GM18520 (cell line): Measurements from ENCODE around the gene ANLN.

ENCODE experiments used
- ATAC-seq: cut with Tn5 transposase; IDR thresholded peaks from one replicate; pipeline ENCODE4 v1.9.1; 2021; ENCODE audit not compliant: unreplicated experiment

ANLN gene

DNA sequence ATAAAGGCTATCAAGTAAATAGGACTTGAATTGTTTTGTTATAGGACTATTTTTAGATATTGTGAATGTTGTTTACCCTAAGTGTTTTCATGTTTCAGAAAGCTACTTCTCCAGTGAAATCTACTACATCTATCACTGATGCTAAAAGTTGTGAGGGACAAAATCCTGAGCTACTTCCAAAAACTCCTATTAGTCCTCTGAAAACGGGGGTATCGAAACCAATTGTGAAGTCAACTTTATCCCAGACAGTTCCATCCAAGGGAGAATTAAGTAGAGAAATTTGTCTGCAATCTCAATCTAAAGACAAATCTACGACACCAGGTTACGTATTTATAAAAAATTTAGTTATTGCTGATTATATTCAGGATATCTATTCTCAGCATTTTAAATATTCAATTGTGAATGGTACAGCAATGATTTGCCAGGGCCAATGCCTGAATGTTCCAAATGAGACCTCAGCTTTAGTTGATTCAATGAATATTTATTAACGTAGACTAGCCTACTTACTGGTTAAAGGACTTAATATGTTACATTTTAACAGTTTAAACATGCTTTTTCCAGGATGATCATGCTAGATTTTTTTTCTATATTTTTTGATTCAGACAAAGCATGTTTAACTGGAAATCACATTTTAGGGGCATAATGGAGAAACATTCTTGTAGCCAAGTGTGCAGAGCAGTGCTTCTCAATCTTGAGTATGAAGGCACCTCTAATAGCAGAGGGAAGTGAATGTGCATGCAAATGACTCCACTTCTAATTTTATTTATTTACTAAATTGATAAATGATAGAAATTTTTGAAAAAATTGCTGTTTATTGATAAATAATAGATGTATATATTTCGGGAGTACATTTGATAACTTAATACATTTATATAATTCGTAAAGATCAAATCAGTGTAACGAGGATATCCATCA lies 18.2 kb downstream of the ANLN start:
- ATAC-seq, result no peak

DNA sequence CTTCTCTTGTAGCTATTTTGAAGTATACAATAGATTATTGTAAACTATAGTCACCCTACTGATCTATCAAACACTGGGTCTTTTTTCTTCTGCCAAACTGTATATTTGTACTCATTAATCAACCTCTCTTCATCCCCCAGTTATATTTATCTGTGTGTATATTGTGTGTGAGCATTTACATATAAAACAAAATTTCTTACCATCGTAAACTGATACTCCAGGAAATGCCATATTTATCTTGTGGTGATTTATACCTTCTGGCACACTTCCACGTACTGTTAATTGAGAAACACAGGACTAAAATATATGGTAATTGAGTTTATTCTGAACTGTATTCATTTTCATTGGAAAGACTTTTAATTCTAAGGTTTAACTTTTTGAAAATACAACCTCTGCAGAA lies 18.9 kb downstream of the ANLN start:
- no peak for ATAC-seq

DNA sequence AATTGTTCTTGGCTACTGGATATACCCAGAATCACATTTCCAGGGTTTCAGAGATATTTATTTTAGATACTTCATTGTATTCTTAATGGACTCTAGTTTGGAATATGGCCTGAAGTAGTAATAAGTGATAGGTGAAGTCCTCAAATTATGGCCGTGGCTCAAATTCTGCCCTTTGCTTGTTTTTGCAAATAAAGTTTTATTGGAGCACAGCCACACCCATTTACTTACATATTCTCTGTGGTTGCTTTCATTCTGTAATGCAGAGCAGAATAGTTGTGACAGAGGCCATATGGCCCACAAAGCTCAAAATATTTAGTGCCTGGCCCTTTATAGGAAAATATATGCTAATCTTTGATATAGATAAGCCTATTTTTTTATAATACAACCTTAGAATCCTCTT lies 19.5 kb downstream of the ANLN start:
- no peak for ATAC-seq

DNA sequence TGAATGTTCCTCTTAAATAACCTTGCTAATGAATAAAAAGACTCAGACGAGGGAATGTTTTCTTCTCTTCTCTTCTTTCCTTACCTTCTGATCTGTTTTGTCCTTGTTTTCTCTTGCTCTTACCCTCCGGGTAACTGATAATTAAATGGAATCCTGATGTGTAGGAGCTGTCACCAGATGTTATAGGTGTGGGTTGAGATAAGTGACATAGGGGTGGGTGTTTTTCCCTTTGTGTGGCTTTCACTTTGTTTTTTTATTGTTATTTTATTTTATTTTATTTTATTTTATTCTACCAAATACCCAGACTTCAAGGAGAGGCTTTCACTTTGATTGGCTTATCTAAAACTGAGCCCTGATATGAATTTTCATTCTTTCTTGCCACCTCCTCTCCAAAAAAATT lies 25.5 kb downstream of the ANLN start:
- ATAC-seq, result no peak

DNA sequence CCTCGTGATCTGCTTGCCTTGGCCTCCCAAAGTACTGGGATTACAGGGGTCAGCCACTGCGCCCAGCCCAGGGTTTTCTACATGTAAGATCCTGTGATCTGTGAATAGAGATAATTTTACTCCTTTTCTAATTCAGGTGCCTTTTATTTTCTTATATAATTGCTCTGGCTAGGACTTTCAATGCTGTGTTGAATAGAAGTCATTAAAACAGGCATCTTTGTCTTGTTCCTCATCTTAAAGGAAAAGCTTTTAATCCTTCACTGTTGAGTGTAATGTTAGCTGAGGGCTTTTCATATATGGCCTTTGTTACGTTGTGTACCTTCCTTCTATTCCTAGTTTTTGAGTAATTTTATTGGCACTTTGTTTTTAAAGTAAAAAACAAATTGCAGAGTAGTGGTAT lies 26.6 kb downstream of the ANLN start:
- no peak for ATAC-seq

DNA sequence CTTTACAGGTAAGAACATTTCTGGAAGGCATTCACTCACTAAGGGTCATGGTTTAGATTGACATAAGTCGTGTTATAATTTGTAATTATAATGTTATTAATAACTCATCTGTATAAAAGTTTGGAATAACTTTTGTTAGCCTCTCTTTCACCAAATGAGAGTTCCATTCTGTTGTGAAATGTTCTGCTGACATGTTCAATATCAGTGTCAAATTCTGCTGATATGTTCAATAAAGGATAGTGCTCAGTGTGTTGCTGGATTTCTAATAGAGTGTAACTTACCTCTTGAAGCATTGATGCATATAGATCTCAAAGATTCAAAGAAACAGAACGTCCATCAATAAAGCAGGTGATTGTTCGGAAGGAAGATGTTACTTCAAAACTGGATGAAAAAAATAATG lies 30.6 kb downstream of the ANLN start:
- no peak for ATAC-seq

DNA sequence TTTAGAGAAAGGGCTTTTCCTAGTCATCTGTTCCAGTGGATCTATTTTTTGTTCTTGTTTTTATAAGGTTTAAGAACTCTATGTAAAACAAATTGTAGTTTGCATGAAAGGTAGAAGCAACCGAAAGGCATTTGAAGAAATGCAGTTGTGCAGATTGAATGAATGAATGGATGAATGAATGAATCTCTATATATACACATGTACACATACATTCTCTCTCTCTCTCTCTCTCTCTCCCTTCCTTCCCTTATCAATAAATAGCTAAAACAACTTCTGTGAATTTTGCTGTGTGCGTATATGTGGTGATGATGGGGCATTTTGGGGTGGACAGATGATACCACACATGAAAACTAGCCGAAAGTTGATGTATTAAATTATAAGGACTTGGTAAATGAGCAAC lies 32.4 kb downstream of the ANLN start:
- no peak for ATAC-seq

DNA sequence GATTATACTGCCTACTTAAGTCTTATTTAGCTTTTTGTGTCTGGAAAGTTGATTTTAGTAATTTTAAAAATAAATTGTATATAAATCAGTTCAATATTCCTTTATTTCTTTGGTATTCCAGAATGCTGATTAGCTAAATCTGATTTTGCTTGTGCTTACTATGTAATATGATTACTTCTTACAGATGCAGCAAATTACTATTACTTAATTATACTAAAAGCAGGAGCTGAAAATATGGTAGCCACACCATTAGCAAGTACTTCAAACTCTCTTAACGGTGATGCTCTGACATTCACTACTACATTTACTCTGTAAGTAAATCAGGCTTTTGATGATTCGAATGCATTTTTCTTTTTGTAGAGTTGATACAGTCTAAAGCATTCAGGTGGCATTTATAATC lies 34.0 kb downstream of the ANLN start:
- ATAC-seq, result no peak

DNA sequence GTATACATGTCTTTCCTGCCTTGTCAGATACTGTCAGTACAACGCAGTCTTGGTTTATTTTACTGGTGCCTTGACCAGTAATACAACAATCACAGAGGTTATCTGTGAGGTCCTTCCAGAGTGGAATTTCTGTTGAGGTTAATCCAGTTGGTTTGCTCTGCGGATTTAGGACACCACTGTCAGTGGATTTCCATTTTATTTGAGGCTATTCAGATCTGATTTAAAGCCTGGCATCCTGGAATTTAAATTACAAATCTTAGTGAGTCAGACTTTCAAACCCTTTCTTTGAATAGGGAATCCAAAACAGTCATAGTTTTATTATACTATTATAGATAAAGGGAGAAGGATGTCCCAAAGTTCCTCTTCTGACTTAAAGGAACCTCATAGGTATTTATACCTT lies 40.5 kb downstream of the ANLN start:
- no peak for ATAC-seq

DNA sequence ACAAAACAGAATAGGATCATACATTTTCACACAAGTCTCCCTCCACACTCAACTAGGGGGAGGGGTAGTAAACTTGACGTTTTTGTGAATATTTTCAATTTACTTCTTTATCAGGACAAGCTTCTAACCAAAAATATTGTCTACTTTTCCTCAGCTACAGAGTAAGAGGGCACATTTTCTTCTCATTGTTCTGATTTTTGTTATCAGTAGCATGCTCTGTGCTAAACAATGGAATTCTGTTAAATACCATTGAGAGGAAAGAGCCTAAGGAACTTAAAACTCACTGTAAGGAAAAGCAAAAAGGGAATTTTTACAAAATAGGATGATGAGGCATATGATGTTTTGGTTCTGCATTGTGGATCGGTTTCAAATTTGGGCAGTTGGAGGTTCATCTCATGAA lies 41.2 kb downstream of the ANLN start:
- ATAC-seq, result no peak

DNA sequence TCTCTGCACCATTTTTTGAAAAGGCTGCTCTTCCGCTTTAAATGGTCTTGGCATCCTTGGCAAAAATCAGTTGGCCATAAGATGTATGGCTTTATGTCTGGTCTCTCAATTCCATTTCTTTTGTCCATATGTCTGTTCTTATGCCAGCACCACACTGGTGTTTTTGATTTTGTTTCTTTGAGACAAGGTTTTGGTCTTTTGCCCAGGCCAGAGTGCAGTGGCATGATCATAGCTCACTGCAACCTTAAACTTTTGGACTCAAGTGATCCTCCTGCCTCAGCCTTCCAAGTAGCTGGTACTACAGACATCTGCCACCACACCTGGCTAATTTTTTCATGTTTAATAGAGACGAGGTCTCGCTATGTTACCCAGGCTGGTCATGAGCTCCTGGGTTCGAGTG lies 48.5 kb downstream of the ANLN start:
- ATAC-seq, result no peak

DNA sequence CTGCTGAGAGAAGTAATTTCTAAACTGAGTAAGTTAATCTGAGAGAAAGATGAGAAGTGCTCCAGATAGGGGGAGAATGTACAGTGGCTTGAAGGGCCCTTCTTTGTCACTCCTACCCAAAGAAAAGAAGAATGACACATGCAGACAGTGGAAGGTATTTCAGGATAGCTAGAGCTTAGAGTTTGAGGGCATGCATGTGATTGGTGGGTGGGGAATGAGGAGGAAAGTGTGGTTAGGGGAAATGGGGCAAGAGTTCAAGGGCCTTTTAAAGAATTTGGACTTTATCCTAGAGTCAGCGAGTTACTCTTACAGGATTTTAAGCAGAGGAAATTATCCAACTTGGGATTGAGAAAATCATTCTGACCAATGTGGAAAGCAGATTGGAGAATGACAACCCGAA lies 50.0 kb downstream of the ANLN start:
- no peak for ATAC-seq

DNA sequence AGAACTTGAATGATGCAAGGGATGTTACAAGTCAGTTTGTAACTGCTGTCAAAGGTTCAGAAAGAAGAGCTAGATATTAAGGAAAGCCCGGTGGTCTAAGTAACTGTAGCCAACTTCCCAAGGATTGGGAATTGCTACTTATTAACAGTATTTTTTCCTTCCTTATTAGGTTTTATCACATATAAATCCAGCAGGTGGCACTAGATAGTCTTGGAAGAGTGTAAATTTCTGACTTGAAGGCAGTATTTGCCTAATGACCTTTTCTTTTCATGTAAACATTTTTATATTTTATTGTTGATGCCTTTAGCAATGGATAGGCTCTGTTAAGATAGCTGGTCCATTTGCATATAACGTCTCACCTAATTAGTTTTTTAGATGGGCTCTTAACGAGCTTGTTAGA lies 51.2 kb downstream of the ANLN start:
- ATAC-seq, result no peak

DNA sequence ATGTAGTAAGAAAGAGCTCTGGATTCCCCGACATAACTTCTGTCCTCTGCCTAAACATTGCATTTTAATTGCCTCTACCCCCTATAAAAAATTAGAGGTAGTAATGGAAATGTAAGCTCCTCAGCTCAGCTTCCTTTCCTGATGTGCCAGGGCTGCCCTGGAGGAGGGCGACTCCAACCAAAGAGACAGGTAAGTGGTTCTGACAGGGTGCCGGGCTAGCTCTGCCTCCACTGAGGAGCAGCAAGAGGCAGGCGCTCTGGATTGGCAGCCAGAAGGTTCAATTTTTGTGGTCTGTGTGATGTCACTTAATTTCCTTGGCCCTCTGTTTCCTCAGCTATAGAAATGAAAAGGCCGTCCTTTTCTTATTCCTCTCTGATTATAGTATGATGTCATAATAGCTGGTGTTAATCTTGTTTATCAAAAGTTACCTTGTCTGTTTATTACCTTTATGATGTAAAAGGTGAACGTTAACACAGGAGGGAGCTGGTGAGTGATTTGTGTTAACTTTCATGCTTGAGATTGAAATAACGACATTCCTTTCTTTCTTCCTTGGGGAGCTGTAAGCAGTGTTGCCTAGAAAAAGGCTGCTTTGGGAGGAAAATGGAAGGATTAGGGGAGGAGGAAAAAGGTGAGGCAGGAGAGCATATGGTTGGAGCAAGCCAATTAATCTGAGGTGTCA lies 51.8 kb downstream of the ANLN start:
- no peak for ATAC-seq

DNA sequence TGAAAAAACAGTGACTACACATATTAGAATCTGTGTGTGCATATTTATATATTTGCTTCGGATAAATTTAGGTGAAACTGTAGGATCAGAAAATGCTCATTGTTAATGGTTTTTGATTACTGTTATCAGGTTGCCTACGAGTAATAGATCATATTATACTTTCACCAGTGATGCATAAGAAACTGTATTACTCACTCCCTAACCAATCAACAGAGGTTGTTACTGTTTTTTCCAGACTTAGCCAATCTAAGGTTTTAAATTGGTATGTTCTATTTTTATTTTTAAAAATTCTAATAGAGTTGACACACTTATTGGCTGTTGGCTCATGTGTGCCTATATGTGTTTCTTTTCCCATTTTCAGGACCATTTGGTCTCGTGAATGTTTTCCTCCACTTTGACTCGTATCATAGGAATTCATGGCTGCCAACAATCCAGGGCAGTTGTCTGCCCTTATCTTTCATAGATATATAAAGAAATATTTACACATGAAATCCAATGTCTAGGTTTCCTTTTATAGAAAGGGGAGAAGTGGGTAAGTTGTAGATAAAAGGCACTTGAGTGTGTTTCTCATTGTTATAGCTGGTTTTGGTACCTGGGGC lies 59.2 kb downstream of the ANLN start:
- ATAC-seq, result no peak

DNA sequence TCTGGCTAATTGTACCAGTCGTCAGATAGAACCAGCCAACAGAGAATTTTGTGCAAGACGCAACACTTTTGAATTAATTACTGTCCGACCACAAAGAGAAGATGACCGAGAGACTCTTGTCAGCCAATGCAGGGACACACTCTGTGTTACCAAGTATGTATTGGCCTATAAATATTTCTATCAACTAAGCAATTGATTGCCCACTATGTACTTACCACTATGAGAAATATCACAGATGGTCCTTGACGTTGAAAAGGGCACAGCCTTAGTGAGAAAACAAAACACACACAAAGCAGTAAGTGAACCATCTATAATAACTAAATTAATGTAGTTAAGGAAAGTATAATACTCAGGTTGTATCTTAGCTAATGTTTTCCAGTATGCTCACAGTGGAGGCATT lies 60.0 kb downstream of the ANLN start:
- ATAC-seq, result no peak

DNA sequence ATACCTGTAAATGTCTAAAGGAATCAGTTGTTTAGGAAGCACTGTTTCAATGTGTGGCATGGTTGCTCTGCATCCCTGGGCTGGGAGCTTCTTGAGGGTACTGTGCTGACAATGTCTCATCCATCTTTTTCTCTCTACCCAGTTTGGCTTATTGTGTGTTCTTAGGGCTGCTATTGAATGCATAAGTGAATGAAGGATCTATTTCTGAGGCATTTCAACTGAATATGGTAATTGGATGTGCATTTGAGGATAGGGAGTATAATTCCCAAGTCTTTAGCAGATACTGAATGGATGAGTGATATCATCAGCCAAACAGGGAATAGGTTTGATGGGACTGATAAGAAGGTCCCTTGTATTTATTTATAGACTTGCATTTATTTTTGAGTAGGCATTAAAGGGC lies 64.1 kb downstream of the ANLN start:
- ATAC-seq, result no peak

DNA sequence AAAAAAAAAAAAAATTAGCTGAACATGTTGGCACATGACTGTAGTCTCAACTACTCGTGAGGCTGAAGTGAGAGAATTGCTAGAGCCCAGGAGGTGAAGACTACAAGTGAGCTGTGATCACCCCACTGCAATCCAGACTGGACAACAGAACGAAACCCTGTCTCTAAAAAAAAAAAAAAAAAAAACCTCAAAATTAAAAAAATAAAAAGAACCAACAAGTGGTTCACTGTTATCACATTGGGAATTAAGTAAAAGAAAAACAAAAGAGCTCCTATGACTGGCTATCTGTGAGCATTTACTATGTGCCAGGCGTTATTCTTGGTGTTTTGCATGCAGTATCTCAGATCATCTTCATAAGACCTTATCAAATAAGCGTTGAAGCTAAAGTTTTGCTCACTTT lies 66.0 kb downstream of the ANLN start:
- ATAC-seq, result no peak

DNA sequence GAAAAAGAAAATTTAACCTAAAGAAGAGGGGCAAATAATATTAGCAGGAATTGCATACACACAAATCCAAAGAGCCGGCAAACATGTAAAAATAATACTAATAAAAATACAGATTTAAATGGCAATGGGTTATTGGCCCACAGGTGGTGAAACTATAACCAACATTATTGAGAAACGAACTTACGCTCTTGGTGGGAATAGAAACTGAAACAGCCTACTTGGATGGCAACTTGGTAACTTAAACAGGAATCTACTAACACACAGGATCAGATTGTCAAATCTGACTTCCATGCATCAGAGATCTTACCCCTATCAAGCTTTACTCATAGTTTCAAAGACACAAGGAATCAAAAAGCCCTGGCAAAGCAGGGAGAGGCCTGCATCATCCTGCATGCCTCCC lies 66.5 kb downstream of the ANLN start:
- no peak for ATAC-seq

DNA sequence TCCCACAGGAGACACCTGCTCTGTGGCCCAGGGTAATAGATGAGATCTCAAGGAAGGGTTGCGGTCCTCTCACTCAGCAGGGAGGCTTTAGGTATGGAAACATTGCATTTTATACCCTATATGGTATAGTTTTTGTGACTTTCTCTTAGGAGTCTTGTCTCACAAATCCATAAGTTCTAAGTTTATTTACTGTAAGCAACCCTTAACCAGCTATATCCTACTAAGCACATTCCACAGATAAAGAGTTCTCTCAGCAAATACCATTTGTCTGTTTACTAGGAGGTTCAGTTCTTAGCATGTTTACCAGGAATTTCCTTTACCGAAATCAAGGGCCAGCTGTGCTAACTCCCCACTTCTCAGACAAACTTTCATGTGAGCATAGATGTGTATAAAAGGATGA lies 66.9 kb downstream of the ANLN start:
- no peak for ATAC-seq

DNA sequence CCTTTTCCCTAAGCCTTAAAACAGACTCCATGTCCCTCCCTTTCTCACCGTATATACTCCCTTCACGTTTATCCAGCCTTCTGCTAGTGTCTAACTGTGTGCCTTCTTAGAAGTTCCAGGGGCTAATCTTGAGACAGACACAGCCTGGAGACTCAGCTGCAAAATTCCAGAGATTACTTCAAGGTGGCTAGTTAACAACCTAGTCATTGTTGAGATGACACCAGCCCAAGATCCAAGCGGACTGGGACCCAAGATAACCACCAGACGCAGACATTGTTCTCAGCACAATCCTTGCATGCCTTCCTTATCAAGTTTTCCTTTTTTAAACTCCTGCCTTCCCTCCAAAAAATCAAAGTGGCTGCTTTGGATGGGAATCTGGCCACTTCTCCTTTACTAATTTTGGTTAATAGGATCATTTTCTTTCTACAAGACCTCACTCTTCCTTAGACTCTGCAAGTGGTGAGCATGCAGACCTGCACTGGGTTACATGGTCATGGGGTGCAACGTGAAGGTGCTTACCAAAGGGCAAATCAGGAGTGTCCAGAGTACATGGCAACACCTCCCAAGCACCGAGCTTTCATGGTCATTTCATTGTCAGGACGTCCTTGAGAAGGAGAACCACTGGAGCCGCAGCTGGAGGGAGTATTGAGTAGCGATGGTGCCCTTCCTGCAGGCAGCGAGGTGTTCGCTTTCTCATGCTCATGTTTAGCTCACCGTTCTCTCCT lies 69.7 kb downstream of the ANLN start:
- ATAC-seq, result no peak
